ENCODE data around the gene DOCK9.
A peak's percentile ranks its signal among the peaks of the same experiment; 100 is the strongest.

The DOCK9 gene

GRCh38 chr13:98977568-98978265, at the start of gene DOCK9:
Gene DOCK9 (minus strand): TSS chr13:98978064. CDS start chr13:98977909, 155 bp downstream.
- Histone ChIP-seq H3K4me1 (ENCODE audit: control insufficient read depth, insufficient read depth, low read length) (peaks cover 32% of the 10 kb centered on the region), H3K4me3 (ENCODE audit: low read length) (peak within 1 kb of the TSS; percentile 82), H3K27me3 (replicated peaks; ENCODE audit: control insufficient read depth, insufficient read depth, low read length) (no peaks in the 10 kb centered on the region), H3K9ac (ENCODE audit: low read length) (peak within 1 kb of the TSS; percentile 52), H3K9me3 (ENCODE audit: control insufficient read depth, low read length) (no peaks in the 10 kb centered on the region), H3K36me3 (ENCODE audit: control insufficient read depth, insufficient read depth, low read length, severe bottlenecking) (no peaks in the 10 kb centered on the region)
- peak; percentile 64 for DNase-seq (ENCODE audit: low read depth)

GRCh38 chr13:99027260-99027659, 49.4 kb upstream of the DOCK9 start:
- Histone ChIP-seq H3K4me3 (ENCODE audit: low read length) (no peak overlapping the region), H3K27me3 (replicated peaks; ENCODE audit: control insufficient read depth, insufficient read depth, low read length) (no peaks in the 10 kb centered on the region), H3K9me3 (ENCODE audit: control insufficient read depth, low read length) (no peaks in the 10 kb centered on the region), H3K9ac (ENCODE audit: low read length) (no peak overlapping the region), H3K36me3 (ENCODE audit: control insufficient read depth, insufficient read depth, low read length, severe bottlenecking) (no peaks in the 10 kb centered on the region), H3K4me1 (ENCODE audit: control insufficient read depth, insufficient read depth, low read length) (peaks cover 10% of the 10 kb centered on the region)
- no peak for DNase-seq (ENCODE audit: low read depth)

- Histone ChIP-seq H3K9me3 (ENCODE audit: control insufficient read depth, low read length) (no peaks in the 10 kb centered on the region), H3K4me3 (ENCODE audit: low read length) (no peak overlapping the region), H3K27me3 (replicated peaks; ENCODE audit: control insufficient read depth, insufficient read depth, low read length) (no peaks in the 10 kb centered on the region), H3K9ac (ENCODE audit: low read length) (no peak overlapping the region), H3K4me1 (ENCODE audit: control insufficient read depth, insufficient read depth, low read length) (peaks cover 14% of the 10 kb centered on the region), H3K36me3 (ENCODE audit: control insufficient read depth, insufficient read depth, low read length, severe bottlenecking) (no peaks in the 10 kb centered on the region)
- DNase-seq (ENCODE audit: low read depth), result no peak
Observed at GRCh38 chr13:99022941-99023340, 45.1 kb upstream of the DOCK9 start.

- Histone ChIP-seq H3K4me1 (ENCODE audit: control insufficient read depth, insufficient read depth, low read length) (peaks cover 8% of the 10 kb centered on the region), H3K9me3 (ENCODE audit: control insufficient read depth, low read length) (no peaks in the 10 kb centered on the region), H3K27me3 (replicated peaks; ENCODE audit: control insufficient read depth, insufficient read depth, low read length) (no peaks in the 10 kb centered on the region), H3K36me3 (ENCODE audit: control insufficient read depth, insufficient read depth, low read length, severe bottlenecking) (no peaks in the 10 kb centered on the region), H3K9ac (ENCODE audit: low read length) (no peak overlapping the region), H3K4me3 (ENCODE audit: low read length) (no peak overlapping the region)
- DNase-seq (ENCODE audit: low read depth), result peak; percentile 70
Observed at GRCh38 chr13:99018418-99019180, 40.7 kb upstream of the DOCK9 start.

- no peaks in the 10 kb centered on the region for H3K9me3 ChIP-seq (ENCODE audit: control insufficient read depth, low read length)
- DNase-seq (ENCODE audit: low read depth), result no peak
- H3K27me3 ChIP-seq (replicated peaks; ENCODE audit: control insufficient read depth, insufficient read depth, low read length), result no peaks in the 10 kb centered on the region
- H3K4me3 ChIP-seq (ENCODE audit: low read length), result no peak overlapping the region
- peaks cover 4% of the 10 kb centered on the region for H3K4me1 ChIP-seq (ENCODE audit: control insufficient read depth, insufficient read depth, low read length)
- no peak overlapping the region for H3K9ac ChIP-seq (ENCODE audit: low read length)
- H3K36me3 ChIP-seq (ENCODE audit: control insufficient read depth, insufficient read depth, low read length, severe bottlenecking), result no peaks in the 10 kb centered on the region
Observed at GRCh38 chr13:99015606-99016490, 38.0 kb upstream of the DOCK9 start.

GRCh38 chr13:99014522-99014921, 36.7 kb upstream of the DOCK9 start:
- no peak for DNase-seq (ENCODE audit: low read depth)

GRCh38 chr13:99013951-99014350, 36.1 kb upstream of the DOCK9 start:
- H3K4me1 ChIP-seq (ENCODE audit: control insufficient read depth, insufficient read depth, low read length), result peaks cover 4% of the 10 kb centered on the region
- H3K4me3 ChIP-seq (ENCODE audit: low read length), result no peak overlapping the region
- no peaks in the 10 kb centered on the region for H3K36me3 ChIP-seq (ENCODE audit: control insufficient read depth, insufficient read depth, low read length, severe bottlenecking)
- DNase-seq (ENCODE audit: low read depth), result no peak
- H3K27me3 ChIP-seq (replicated peaks; ENCODE audit: control insufficient read depth, insufficient read depth, low read length), result no peaks in the 10 kb centered on the region
- no peaks in the 10 kb centered on the region for H3K9me3 ChIP-seq (ENCODE audit: control insufficient read depth, low read length)
- no peak overlapping the region for H3K9ac ChIP-seq (ENCODE audit: low read length)

More at GRCh38 chr13:99014522-99014921, 36.7 kb upstream of the DOCK9 start:
- Histone ChIP-seq H3K36me3 (ENCODE audit: control insufficient read depth, insufficient read depth, low read length, severe bottlenecking) (no peaks in the 10 kb centered on the region), H3K4me1 (ENCODE audit: control insufficient read depth, insufficient read depth, low read length) (peaks cover 4% of the 10 kb centered on the region), H3K27me3 (replicated peaks; ENCODE audit: control insufficient read depth, insufficient read depth, low read length) (no peaks in the 10 kb centered on the region), H3K9ac (ENCODE audit: low read length) (no peak overlapping the region), H3K9me3 (ENCODE audit: control insufficient read depth, low read length) (no peaks in the 10 kb centered on the region), H3K4me3 (ENCODE audit: low read length) (no peak overlapping the region)

GRCh38 chr13:99012539-99012938, 34.7 kb upstream of the DOCK9 start:
- Histone ChIP-seq H3K27me3 (replicated peaks; ENCODE audit: control insufficient read depth, insufficient read depth, low read length) (no peaks in the 10 kb centered on the region), H3K9ac (ENCODE audit: low read length) (no peak overlapping the region), H3K9me3 (ENCODE audit: control insufficient read depth, low read length) (no peaks in the 10 kb centered on the region), H3K4me3 (ENCODE audit: low read length) (no peak overlapping the region), H3K4me1 (ENCODE audit: control insufficient read depth, insufficient read depth, low read length) (peaks cover 2% of the 10 kb centered on the region), H3K36me3 (ENCODE audit: control insufficient read depth, insufficient read depth, low read length, severe bottlenecking) (no peaks in the 10 kb centered on the region)
- no peak for DNase-seq (ENCODE audit: low read depth)

GRCh38 chr13:99009987-99010551, 32.2 kb upstream of the DOCK9 start:
- no peak overlapping the region for H3K9ac ChIP-seq (ENCODE audit: low read length)
- H3K9me3 ChIP-seq (ENCODE audit: control insufficient read depth, low read length), result no peaks in the 10 kb centered on the region
- DNase-seq (ENCODE audit: low read depth), result no peak
- H3K4me3 ChIP-seq (ENCODE audit: low read length), result no peak overlapping the region
- peaks cover 5% of the 10 kb centered on the region for H3K4me1 ChIP-seq (ENCODE audit: control insufficient read depth, insufficient read depth, low read length)
- no peaks in the 10 kb centered on the region for H3K36me3 ChIP-seq (ENCODE audit: control insufficient read depth, insufficient read depth, low read length, severe bottlenecking)
- H3K27me3 ChIP-seq (replicated peaks; ENCODE audit: control insufficient read depth, insufficient read depth, low read length), result no peaks in the 10 kb centered on the region

GRCh38 chr13:99008577-99008976, 30.7 kb upstream of the DOCK9 start:
- Histone ChIP-seq H3K9ac (ENCODE audit: low read length) (no peak overlapping the region), H3K27me3 (replicated peaks; ENCODE audit: control insufficient read depth, insufficient read depth, low read length) (no peaks in the 10 kb centered on the region), H3K36me3 (ENCODE audit: control insufficient read depth, insufficient read depth, low read length, severe bottlenecking) (no peaks in the 10 kb centered on the region), H3K4me1 (ENCODE audit: control insufficient read depth, insufficient read depth, low read length) (peaks cover 5% of the 10 kb centered on the region), H3K9me3 (ENCODE audit: control insufficient read depth, low read length) (no peaks in the 10 kb centered on the region), H3K4me3 (ENCODE audit: low read length) (no peak overlapping the region)
- DNase-seq (ENCODE audit: low read depth), result no peak

Measured in adipocyte (in vitro differentiated cells).